Tibial nerve (tissue), 4 donors: ENCODE data around the gene SLC35E1. TPM values are rescaled to one million over a fixed set of nuclear protein-coding genes. Genes with fewer than 3 reads are reported as not detected.

Source experiments
- DNase-seq, 2 donors: peaks; one replicate each; pipeline ENCODE4 v3.0.0-alpha.2; 2019; ENCODE audit warnings: low spot score in 2 of 2
- H3K27ac ChIP-seq, 4 donors: fragments of 200-600 bp; sonication (generic) in 3 of 4; one replicate each; pipeline ENCODE4 v1.5.1; 2017 to 2019; ENCODE audit warnings: mild to moderate bottlenecking in 1 of 4
- H3K27me3 ChIP-seq, 2 donors: fragments of 200-600 bp; sonication (generic) in 1 of 2; one replicate each; pipeline versions ENCODE4 v1.5.1 to v1.6.0; 2017 to 2019
- H3K36me3 ChIP-seq, 3 donors: fragments of 200-600 bp; sonication (generic); one replicate each; pipeline ENCODE4 v1.5.1; 2018 to 2019
- H3K4me1 ChIP-seq, 4 donors: fragments of 200-600 bp; sonication (generic) in 3 of 4; one replicate each; pipeline ENCODE4 v1.5.1; 2017 to 2019
- H3K4me3 ChIP-seq, 4 donors: fragments of 200-600 bp; sonication (generic) in 3 of 4; one replicate each; pipeline ENCODE4 v1.5.1; 2017 to 2019; ENCODE audit warnings: mild to moderate bottlenecking in 1 of 4, moderate library complexity in 1 of 4
- H3K9me3 ChIP-seq, 4 donors: fragments of 200-600 bp; sonication (generic) in 3 of 4; one replicate each; pipeline ENCODE4 v1.5.1; 2017 to 2019
- EP300 ChIP-seq, 2 donors: sonication (generic); formaldehyde crosslinking; IDR thresholded peaks; one replicate each; pipeline ENCODE4 v1.6.1; 2017; ENCODE audit warnings: antibody characterized with exemption in 2 of 2, mild to moderate bottlenecking in 1 of 2
- POLR2A ChIP-seq, 2 donors: fragments of 450-650 bp; IDR thresholded peaks; one replicate each; pipeline ENCODE4 v1.6.1; 2017; ENCODE audit warnings: antibody characterized with exemption in 2 of 2, mild to moderate bottlenecking in 2 of 2, moderate library complexity in 2 of 2
- WGBS, 2 donors: methylation state at CpG; one replicate each; pipeline ENCODE4 v1.1.5; 2018; 5-methylcytosine and 5-hydroxymethylcytosine counted together
- total RNA-seq, 4 donors: library from RNA; depleted of rRNA; stranded (reverse); fragments of >200 nt; gene quantifications; one replicate each; pipeline ENCODE4 v1.1.0, GENCODE V29; 2016
- TF ChIP-seq, protein P1 (sequence below), 5 experiments: fragments of 200-600 bp in 3 of 5; fragments of 450-650 bp in 2 of 5; sonication (generic) in 3 of 5; IDR thresholded peaks; one replicate each; pipeline ENCODE4 v1.5.1; 2016 to 2019; ENCODE audit warnings: antibody characterized with exemption in 5 of 5, mild to moderate bottlenecking in 3 of 5, moderate library complexity in 2 of 5

The SLC35E1 gene
- total RNA-seq, 4 donors from 2014 or later: 24.9 to 29.5 (median 28.0) TPM

GRCh38 chr19:16566702-16567101 is 5.5 kb downstream of the SLC35E1 start:
- Histone ChIP-seq H3K4me1 (peaks cover 0 to 24% (median 10%) of the 10 kb centered on the region in 4 donors), H3K36me3 (peaks cover 3 to 87% (median 13%) of the 10 kb centered on the region in 3 donors), H3K4me3 (no peak overlapping the region), H3K27ac (no peak overlapping the region), H3K9me3 (no peaks in the 10 kb centered on the region), H3K27me3 (no peaks in the 10 kb centered on the region)
- no peak for DNase-seq
- WGBS, 2 donors: 94 to 98% methylated on average over 5 of the region's 5 CpGs
- no peak for TF ChIP-seq EP300 (IDR thresholded peaks at IDR 0.05)
- TF ChIP-seq POLR2A (IDR thresholded peaks at IDR 0.05): no peak
- TF ChIP-seq, protein P1, sequence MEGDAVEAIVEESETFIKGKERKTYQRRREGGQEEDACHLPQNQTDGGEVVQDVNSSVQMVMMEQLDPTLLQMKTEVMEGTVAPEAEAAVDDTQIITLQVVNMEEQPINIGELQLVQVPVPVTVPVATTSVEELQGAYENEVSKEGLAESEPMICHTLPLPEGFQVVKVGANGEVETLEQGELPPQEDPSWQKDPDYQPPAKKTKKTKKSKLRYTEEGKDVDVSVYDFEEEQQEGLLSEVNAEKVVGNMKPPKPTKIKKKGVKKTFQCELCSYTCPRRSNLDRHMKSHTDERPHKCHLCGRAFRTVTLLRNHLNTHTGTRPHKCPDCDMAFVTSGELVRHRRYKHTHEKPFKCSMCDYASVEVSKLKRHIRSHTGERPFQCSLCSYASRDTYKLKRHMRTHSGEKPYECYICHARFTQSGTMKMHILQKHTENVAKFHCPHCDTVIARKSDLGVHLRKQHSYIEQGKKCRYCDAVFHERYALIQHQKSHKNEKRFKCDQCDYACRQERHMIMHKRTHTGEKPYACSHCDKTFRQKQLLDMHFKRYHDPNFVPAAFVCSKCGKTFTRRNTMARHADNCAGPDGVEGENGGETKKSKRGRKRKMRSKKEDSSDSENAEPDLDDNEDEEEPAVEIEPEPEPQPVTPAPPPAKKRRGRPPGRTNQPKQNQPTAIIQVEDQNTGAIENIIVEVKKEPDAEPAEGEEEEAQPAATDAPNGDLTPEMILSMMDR (IDR thresholded peaks at IDR 0.05): no peak

GRCh38 chr19:16566161-16566560 is 6.1 kb downstream of the SLC35E1 start:
- no peak for DNase-seq
- Histone ChIP-seq H3K9me3 (no peaks in the 10 kb centered on the region), H3K4me3 (no peak overlapping the region), H3K4me1 (peaks cover 0 to 18% (median 5%) of the 10 kb centered on the region in 4 donors), H3K36me3 (peaks cover 3 to 92% (median 13%) of the 10 kb centered on the region in 3 donors), H3K27ac (no peak overlapping the region), H3K27me3 (no peaks in the 10 kb centered on the region)
- TF ChIP-seq EP300 (IDR thresholded peaks at IDR 0.05): no peak
- TF ChIP-seq POLR2A (IDR thresholded peaks at IDR 0.05): no peak
- TF ChIP-seq, protein P1 (IDR thresholded peaks at IDR 0.05): no peak
- WGBS, 2 donors: 74 to 82% methylated on average over 10 of the region's 10 CpGs

GRCh38 chr19:16564842-16565241 is 7.4 kb downstream of the SLC35E1 start:
- Histone ChIP-seq H3K4me3 (no peak overlapping the region), H3K27ac (no peak overlapping the region), H3K36me3 (peaks cover 3 to 100% (median 13%) of the 10 kb centered on the region in 3 donors), H3K9me3 (no peaks in the 10 kb centered on the region), H3K4me1 (peaks cover 0 to 5% (median 0%) of the 10 kb centered on the region in 4 donors), H3K27me3 (no peaks in the 10 kb centered on the region)
- 87 to 90% methylated on average over 7 of the region's 7 CpGs for WGBS, 2 donors
- no peak for DNase-seq
- TF ChIP-seq EP300 (IDR thresholded peaks at IDR 0.05) (no peak), POLR2A (IDR thresholded peaks at IDR 0.05) (no peak)
- TF ChIP-seq, protein P1 (IDR thresholded peaks at IDR 0.05): no peak

DNA sequence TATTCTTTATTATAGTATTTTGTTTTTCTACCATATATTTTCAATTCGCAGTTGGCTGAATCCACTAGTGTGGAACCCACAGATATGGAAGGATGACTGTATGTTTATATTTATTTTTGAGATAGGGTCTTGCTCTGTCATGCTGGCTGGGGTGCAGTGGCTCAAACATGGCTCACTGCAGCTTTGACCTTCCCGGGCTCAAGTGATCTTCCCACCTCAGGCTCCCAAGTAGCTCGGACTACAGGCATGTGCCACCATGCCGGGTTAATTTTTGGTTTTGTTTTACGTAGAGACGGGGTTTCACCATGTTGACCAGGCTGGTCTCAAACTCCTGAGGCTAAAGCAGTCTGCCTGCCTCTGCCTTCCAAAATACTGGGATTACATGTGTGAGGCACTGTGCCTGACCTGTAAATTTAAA is 9.6 kb downstream of the SLC35E1 start:
- H3K9me3 ChIP-seq: no peaks in the 10 kb centered on the region
- no peak overlapping the region for H3K4me3 ChIP-seq
- H3K27ac ChIP-seq: no peak overlapping the region
- no peaks in the 10 kb centered on the region for H3K27me3 ChIP-seq
- DNase-seq: no peak
- 93% methylated on average over 6 of the region's 6 CpGs for WGBS, 2 donors
- H3K4me1 ChIP-seq: no peaks in the 10 kb centered on the region
- H3K36me3 ChIP-seq: peaks cover 3 to 99% (median 13%) of the 10 kb centered on the region in 3 donors
- no peak for TF ChIP-seq EP300 (IDR thresholded peaks at IDR 0.05)
- TF ChIP-seq, protein P1 (IDR thresholded peaks at IDR 0.05): no peak

- Histone ChIP-seq H3K9me3 (no peaks in the 10 kb centered on the region), H3K4me1 (no peaks in the 10 kb centered on the region), H3K4me3 (no peak overlapping the region), H3K27ac (no peak overlapping the region), H3K36me3 (peaks cover 3 to 98% (median 13%) of the 10 kb centered on the region in 3 donors), H3K27me3 (no peaks in the 10 kb centered on the region)
- no peak for DNase-seq
- 84 to 92% methylated on average over 8 of the region's 8 CpGs for WGBS, 2 donors
- TF ChIP-seq EP300 (IDR thresholded peaks at IDR 0.05) (no peak), POLR2A (IDR thresholded peaks at IDR 0.05) (no peak)
- TF ChIP-seq, protein P1 (IDR thresholded peaks at IDR 0.05): no peak
These were observed 10.8 kb downstream of the SLC35E1 start for GRCh38 chr19:16561382-16561781.
